LNCaP clone FGC (cell line): ENCODE data around the gene GRIN2A.

Experiments
- DNase-seq: peaks from one replicate; pipeline ENCODE4 v3.0.0-alpha.2; 2011; ENCODE audit warnings: low read depth
- H3K4me3 ChIP-seq: 2 replicates; pipeline ENCODE4 v1.5.1; 2011; ENCODE audit warnings: mild to moderate bottlenecking, low read depth, low read length, control low read depth
- CTCF ChIP-seq: IDR thresholded peaks from 2 replicates; pipeline ENCODE4 v1.5.1; 2012; ENCODE audit warnings: mild to moderate bottlenecking; ENCODE audit not compliant: control insufficient read depth, insufficient read depth; ENCODE audit errors: extremely low read depth

GRIN2A gene

GRCh38 chr16:9846362-9847099 is 335.7 kb downstream of the GRIN2A start:
- DNase-seq = no peak
- TF ChIP-seq CTCF = no peak
- H3K4me3 ChIP-seq = no peak overlapping the region

GRCh38 chr16:9845661-9846361 is 336.4 kb downstream of the GRIN2A start:
- no peak for TF ChIP-seq CTCF
- no peak overlapping the region for H3K4me3 ChIP-seq
- DNase-seq = no peak

GRCh38 chr16:9844361-9844760 is 337.9 kb downstream of the GRIN2A start:
- no peak for DNase-seq
- TF ChIP-seq CTCF = no peak
- H3K4me3 ChIP-seq = no peak overlapping the region

GRCh38 chr16:9843424-9844018 is 338.7 kb downstream of the GRIN2A start:
- no peak for TF ChIP-seq CTCF
- DNase-seq = no peak
- H3K4me3 ChIP-seq = no peak overlapping the region

- DNase-seq = no peak
- no peak overlapping the region for H3K4me3 ChIP-seq
- no peak for TF ChIP-seq CTCF
These were observed 341.2 kb downstream of the GRIN2A start for GRCh38 chr16:9840761-9841665.

- DNase-seq = no peak
- TF ChIP-seq CTCF = no peak
- H3K4me3 ChIP-seq = no peak overlapping the region
These were observed 344.7 kb downstream of the GRIN2A start for GRCh38 chr16:9837481-9837880.
